ENCODE measurements around the gene ADISSP.

The ADISSP gene

DNA sequence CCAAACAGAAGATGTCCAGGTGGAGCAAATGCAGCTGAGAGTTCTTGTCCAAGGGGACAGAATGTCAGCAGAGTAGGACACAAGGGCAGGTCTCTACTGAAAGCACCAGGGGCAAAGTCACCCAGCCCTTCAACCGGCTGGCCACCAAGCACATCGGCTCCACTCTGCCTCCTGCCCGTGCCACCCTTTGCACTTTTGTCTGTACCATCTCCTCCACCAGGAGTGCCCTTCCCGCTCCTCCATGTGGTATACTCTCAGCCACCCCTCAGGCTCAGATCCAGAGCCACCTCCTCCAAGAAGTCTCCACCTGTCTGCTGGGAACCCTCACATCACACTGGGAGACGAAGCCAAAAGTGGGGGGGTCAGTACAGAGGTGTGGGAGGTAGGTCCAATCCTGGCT, 39.2 kb downstream of the ADISSP start:
- H3K4me3 ChIP-seq (ENCODE audit: low read depth, low read length), result no peak overlapping the region
- TF ChIP-seq CTCF (IDR thresholded peaks at IDR 0.05; ENCODE audit: low read depth, low read length), result no peak

GRCh38 chr20:3727401-3728021, 40.0 kb downstream of the ADISSP start:
- 0 out of 2 replicates have a peak overlapping the region, but pooled peaks have one; percentile 27 for H3K4me3 ChIP-seq (ENCODE audit: low read depth, low read length)

GRCh38 chr20:3724356-3724755, 43.2 kb downstream of the ADISSP start:
- no peak for TF ChIP-seq CTCF (IDR thresholded peaks at IDR 0.05; ENCODE audit: low read depth, low read length)
- H3K4me3 ChIP-seq (ENCODE audit: low read depth, low read length), result no peak overlapping the region

More at GRCh38 chr20:3727401-3728021, 40.0 kb downstream of the ADISSP start:
- TF ChIP-seq CTCF (IDR thresholded peaks at IDR 0.05; ENCODE audit: low read depth, low read length), result no peak

- TF ChIP-seq CTCF (IDR thresholded peaks at IDR 0.05; ENCODE audit: low read depth, low read length), result no peak
- H3K4me3 ChIP-seq (ENCODE audit: low read depth, low read length), result no peak overlapping the region
Measured at GRCh38 chr20:3723284-3723683, 44.3 kb downstream of the ADISSP start.

DNA sequence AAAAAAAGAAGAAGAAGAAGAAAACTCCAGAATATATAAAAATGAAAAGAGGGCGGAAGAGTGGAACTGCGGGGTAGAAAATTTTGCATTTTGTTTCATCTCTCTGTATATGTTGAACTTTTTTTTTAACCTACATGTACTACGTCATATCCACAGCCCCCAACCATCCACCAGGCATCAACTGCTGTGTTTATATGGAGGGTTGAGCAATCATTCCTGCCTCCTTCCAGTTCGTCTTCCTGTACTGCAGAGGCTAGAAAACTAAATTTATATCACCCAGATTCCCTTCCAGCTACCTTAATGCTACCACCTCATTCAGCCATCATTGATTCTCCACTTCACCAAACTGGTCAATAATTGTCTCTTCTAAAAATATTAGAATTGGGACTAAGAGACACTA, 45.6 kb downstream of the ADISSP start:
- H3K4me3 ChIP-seq (ENCODE audit: low read depth, low read length), result no peak overlapping the region
- TF ChIP-seq CTCF (IDR thresholded peaks at IDR 0.05; ENCODE audit: low read depth, low read length), result no peak

DNA sequence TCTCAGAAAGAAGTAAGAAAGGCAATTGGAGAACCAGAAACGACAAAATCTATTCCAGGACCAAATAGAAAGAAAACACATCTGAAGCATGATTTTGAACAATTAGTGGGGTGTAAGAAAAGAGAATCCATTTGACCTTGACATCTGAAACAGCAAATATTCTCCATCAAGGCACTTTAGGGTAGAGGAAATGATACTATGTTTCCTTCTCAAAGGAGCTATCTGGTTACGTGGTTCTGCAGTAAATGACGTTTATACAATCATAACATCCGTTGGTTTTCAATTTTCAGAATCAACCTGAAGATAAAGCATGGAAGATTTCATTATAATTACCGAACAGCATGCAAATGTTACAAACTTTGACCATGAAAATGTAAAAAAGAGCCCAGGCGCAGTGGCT, 46.9 kb downstream of the ADISSP start:
- no peak for TF ChIP-seq CTCF (IDR thresholded peaks at IDR 0.05; ENCODE audit: low read depth, low read length)
- H3K4me3 ChIP-seq (ENCODE audit: low read depth, low read length), result no peak overlapping the region

- TF ChIP-seq CTCF (IDR thresholded peaks at IDR 0.05; ENCODE audit: low read depth, low read length), result no peak
- no peak overlapping the region for H3K4me3 ChIP-seq (ENCODE audit: low read depth, low read length)
Measured at GRCh38 chr20:3720068-3720467, 47.5 kb downstream of the ADISSP start.
